CD4-positive, alpha-beta T cell treated with Interleukin-12 subunit alpha and Interleukin-12 subunit beta, for 1 hour (primary cell): Measurements from ENCODE around the gene RABEP2.
"Not testable (repeated sequence)": the region's sequence is repeated elsewhere in the genome, so short reads cannot be mapped to it uniquely, and the experiment has no call there.

Experiments
- DNase-seq: peaks from one replicate; pipeline ENCODE4 v3.0.0-alpha.2; 2020

RABEP2 gene

DNA sequence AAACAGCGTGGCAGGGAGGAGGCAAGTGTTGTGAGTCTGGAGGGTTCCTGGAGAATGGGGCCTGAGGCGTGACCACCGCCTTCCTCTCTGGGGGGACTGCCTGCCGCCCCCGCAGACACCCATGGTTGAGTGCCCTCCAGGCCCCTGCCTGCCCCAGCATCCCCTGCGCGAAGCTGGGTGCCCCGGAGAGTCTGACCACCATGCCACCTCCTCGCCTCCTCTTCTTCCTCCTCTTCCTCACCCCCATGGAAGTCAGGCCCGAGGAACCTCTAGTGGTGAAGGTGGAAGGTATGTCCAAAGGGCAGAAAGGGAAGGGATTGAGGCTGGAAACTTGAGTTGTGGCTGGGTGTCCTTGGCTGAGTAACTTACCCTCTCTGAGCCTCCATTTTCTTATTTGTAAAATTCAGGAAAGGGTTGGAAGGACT lies 6.8 kb upstream of the RABEP2 start, which contains the start of gene CD19:
Gene CD19, plus strand, starts transcription at position 171 of the 425 bp plus-strand sequence. Its CDS starts 30 bp downstream, at position 201.
- DNase-seq, result no peak

GRCh38 chr16:28930652-28931051 lies 5.6 kb upstream of the RABEP2 start:
- DNase-seq, result no peak

GRCh38 chr16:28930203-28930602 lies 5.2 kb upstream of the RABEP2 start:
- DNase-seq, result no peak

- no peak for DNase-seq
Observed at GRCh38 chr16:28927815-28928214, 2.8 kb upstream of the RABEP2 start.

DNA sequence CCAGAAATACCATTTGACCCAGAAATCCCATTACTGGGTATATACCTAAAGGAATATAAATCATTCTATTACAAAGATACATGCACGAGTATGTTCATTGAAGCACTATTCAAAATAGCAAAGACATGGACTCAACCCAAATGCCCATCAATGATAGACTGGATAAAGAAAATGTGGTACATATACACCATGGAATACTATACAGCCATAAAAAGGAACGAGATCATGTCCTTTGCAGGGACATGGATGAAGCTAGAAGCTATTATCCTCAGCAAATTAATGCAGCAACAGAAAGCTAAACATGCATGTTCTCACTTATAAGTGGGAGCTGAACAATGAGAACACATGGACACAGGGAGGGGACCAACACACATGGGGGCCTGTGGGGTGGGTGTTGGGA lies 1.2 kb upstream of the RABEP2 start:
- DNase-seq, result not testable (repeated sequence)

DNA sequence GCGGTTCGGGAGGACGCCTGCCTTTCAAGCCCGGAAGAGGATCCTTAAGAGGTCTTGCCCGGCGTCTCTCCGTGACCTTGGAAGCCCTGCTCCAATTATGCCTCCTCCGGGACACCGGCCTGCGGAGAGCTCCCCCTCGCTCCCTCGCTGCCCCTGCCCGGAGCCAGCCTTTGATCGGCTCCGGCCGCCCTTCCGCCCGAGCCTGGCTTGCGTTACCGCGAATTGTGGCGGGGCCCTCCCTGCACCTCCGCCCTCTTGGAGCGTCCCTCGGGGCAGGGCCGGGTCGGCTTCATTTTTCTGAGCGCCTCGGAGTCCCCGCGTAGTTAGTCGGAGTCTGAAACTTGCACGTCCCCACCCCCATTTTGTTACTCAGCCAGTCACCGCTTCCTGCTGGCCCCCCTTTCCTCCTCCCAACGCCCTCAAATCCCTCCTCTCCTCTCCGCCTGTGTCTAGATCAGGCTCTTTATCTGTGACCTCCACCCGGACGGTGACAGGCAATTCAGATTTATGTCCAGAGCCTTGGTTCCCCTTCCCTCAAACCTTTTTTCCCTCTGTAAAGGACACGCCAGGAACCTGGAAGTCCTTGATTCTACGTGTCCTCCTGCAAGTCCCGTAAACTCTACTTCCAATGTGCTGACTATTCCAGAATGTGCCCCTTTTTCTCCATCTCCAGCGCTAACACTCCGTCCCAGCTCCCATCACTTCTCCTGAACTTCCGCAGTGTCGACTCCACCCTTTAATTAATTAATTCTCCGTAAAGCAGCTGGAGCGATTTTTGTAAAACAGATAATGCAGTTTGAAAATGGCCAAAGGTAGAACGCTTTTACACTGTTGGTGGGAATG lies 569 bp upstream of the RABEP2 start:
- peak; percentile 84 for DNase-seq

GRCh38 chr16:28924399-28924761 lies 658 bp downstream of the RABEP2 start:
- DNase-seq, result no peak

DNA sequence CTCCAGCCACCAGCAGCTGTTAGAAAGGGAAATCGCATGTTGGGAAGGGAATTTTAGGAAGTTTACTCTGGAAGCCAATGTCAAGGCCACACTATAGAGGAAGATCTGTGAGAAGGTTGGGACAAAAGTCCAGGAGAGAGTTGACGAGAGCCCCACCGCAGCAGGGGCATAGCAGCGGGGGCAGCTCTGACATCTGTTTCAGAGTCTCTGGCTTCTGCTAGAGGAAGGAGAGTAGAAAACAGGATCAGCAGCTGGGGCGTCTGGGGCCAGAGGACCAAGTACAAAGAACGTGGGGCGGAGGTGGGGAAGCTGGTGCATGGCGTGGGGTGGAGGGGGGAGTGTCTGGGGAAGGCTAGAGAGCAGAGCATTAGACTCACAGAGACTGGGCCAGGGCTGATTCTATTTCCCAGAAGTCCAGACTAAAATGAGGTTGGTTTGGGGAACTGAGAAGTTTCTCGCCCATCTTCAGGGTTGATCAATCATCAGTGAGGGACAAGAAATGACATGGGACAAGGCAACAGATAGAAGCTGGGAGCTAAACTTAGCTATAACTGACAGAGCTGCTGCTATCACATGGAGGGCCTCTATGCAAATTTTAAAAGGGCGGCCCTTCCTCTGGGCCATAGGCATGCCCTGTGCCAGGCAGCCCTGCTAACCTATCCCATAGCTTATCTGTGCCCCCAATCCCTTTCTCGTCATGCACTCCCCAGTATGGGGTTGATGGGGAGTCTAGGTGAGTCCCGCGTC lies 1.2 kb downstream of the RABEP2 start:
- DNase-seq, result no peak

DNA sequence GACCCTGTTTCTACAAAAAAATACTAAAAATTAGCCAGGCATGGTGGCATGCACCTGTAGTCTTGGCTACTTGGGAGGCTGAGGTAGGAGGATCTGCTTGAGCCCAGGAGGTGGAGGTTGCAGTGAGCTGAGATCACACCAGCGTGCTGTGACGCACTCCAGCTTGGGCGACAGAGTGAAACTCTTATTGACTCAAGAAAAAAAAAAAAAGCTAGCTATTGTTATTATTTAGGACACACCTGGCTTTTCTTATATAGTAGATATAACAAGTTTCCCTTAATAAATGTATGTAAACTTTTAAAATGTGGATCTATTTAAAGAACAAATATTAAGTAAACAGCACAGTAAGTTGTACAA lies 1.8 kb downstream of the RABEP2 start:
- no peak for DNase-seq

- DNase-seq, result no peak
Observed at GRCh38 chr16:28918698-28919097, 6.3 kb downstream of the RABEP2 start.

GRCh38 chr16:28917095-28917494 lies 7.9 kb downstream of the RABEP2 start:
- DNase-seq, result no peak

DNA sequence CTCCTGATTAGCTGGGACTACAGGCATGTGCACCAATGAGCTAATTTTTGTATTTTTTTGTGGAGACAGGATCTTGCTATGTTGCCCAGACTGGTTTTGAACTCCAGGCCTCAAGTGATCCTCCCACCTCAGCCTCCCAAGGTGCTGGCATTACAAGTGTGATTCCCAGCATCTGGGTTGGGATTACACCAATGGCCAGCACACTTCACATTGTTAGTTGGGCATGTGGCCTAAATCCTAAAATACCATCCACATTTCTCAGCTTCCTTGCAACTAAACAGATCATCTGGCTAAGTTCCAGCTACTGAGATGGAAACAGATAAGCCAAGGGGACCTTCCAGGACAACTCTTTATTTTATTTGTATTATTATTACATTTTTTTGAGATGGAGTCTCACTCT lies 9.9 kb downstream of the RABEP2 start:
- no peak for DNase-seq

DNA sequence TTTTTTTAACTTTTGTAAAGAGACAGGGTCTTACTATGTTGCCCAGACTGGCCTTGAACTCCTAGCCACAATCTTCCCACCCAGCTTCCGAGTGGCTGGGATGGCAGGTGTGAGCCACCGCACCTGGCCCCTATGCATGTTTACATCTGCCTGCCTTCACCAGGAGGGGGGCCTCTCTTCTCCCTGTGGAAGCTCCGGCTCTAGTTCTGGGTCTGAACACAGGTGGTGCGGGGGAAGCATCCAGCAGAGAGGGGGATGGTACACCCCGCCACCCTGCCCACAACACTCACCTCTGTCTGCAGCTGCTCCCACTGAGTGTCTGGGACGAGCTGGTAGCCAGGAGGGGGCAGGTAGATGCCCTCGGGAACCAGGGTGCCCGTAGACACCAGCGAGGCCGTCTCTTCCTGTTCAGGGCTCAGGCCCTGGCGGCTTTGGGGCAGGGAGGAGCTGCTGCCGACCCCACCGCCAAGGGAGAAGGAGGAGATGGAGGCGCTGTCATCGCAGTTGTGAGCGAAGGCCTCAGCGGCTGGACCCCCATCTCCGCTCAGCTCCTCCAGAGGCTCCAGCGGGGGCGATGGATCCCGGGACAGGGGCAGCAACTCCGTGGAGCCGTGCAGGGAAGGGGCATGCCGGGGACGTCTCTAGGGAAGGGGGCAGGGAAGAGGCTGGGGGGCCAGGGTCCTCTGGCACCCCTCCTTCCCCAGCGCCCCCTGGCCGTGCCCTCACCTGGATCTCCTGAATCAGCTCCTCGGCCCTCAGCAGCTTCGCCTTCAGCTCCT lies 10.9 kb downstream of the RABEP2 start:
- no peak for DNase-seq

GRCh38 chr16:28912558-28912957 lies 12.5 kb downstream of the RABEP2 start:
- DNase-seq, result no peak

DNA sequence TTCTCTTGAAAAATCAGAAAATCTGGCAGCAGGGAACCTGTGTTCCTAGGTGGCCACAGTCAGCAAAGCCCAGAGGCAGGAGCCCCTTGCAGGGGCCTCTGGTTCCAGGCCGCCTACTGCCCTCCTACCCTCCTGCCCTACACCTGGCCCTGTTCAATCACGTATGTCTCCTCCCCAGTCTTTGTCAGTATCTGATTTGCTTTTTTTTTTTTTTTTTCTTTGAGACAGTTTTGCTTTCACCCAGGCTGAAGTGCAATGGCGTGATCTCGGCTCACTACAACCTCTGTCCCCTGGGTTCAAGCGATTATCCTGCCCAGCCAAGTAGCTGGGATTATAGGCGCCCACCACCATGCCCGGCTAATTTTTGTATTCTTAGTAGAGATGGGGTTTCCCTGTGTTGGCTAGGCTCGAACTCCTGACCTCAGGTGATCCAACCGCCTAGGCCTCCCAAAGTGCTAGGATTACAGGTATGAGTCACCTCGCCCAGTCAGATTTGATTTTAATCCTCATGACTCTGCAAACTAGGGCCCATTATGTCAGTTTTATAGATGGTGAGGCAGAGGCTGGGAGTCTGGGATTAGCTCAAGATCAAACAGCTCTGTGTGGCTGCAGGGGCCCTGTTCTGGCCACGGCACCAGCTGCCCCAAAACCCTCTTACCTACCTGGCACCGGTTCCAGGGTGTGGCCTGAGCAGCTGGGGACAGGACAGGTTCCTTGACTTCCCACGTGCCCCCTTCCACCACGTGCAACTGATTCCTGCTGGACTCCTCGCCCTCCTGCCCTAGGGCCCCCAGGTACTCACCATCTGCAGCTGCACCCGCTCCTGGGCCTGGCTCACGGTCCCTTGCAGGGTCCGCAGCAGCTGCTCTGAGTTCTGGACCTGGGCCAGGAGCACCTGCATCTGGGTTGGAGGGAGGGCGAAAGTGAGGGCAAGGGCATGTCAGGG lies 14.7 kb downstream of the RABEP2 start:
- DNase-seq, result no peak

GRCh38 chr16:28905800-28906372 lies 19.2 kb downstream of the RABEP2 start:
- no peak for DNase-seq

GRCh38 chr16:28905229-28905754 lies 19.7 kb downstream of the RABEP2 start:
- DNase-seq, result no peak

- DNase-seq, result no peak
Observed at GRCh38 chr16:28904828-28905227, 20.2 kb downstream of the RABEP2 start.

DNA sequence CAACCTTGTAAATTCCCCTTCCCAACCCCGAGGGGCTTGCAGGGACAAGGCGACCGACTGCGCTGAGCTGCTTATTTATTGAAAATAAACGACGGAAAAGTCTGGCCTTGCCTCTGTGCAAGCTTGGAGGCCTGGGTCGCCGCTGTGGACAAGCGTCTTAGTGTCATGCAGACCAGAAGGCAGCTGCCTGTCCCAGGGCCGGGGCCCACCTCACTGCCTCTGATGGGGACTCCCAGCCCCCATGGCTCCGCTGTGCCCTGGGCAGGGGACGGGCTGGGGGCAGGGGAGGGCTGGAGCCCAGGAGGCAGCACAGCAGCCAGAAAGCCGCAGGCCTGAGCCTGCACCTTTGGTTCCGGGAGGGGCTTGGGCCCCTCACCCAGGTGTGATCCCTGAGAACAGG lies 20.7 kb downstream of the RABEP2 start:
- DNase-seq, result no peak

DNA sequence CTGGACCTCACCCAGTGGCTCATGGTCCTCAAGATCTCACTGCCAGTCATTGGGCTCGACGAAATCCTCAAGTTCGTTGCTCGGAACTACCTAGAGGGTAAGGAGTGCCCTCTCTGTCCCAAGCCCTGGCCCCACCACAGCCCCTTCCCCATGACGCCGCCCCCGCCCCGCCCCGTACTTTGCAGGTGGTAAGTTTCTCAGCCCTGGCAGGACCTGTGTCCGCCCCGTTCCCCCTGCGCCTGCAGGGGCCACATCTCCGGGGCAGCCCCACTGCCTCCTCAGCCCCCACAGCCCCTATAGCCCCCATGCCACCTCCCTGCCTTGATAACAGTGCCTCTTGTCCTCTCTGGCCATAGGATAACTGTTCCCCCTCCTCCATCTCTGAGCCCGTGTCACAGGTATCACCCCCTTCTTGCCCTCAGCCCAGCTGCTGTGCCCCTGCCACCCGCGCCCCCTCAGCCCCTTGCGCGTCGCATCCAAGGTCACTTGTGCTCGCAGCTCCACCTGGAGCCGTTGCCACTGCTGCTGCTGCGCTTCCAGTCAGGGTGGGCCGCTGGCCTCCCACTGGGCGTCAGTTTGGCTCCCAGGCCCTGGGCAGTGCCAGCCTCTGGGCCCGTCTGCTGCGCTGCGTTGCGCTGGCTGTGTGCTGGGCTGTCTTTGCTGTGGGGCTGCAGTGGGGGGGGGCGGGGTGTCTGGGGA lies 21.5 kb downstream of the RABEP2 start:
- DNase-seq, result no peak

- no peak for DNase-seq
Observed at GRCh38 chr16:28902909-28903308, 22.1 kb downstream of the RABEP2 start.
